Nephron progenitor cell (in vitro differentiated cells): Measurements from ENCODE around the gene MTFP1.

ENCODE experiments used
- DNase-seq: peaks from one replicate; pipeline ENCODE4 v3.0.0; 2021
- H3K27ac Mint-ChIP-seq: 2 replicates; pipeline ENCODE4 v1.8.0; 2021; ENCODE audit warnings: mild to moderate bottlenecking, moderate library complexity, mixed read lengths
- H3K27me3 Mint-ChIP-seq: 2 replicates; pipeline ENCODE4 v1.8.0; 2021; ENCODE audit warnings: mild to moderate bottlenecking, low read depth, mixed read lengths; ENCODE audit not compliant: poor library complexity
- H3K36me3 Mint-ChIP-seq: 2 replicates; pipeline ENCODE4 v1.8.0; 2021; ENCODE audit warnings: low read depth, mixed read lengths
- H3K4me1 Mint-ChIP-seq: 2 replicates; pipeline ENCODE4 v1.8.0; 2021; ENCODE audit warnings: mixed read lengths
- H3K4me3 Mint-ChIP-seq: 2 replicates; pipeline ENCODE4 v1.8.0; 2021; ENCODE audit warnings: mild to moderate bottlenecking, moderate library complexity, mixed read lengths
- H3K9me3 Mint-ChIP-seq: 2 replicates; pipeline ENCODE4 v1.8.0; 2021; ENCODE audit warnings: mild to moderate bottlenecking, moderate library complexity, mixed read lengths
- CTCF ChIP-seq: fragments of 200-600 bp; sonication (generic); IDR thresholded peaks from 2 replicates; pipeline ENCODE4 v1.5.0; 2021; ENCODE audit warnings: antibody characterized with exemption

The MTFP1 gene

DNA sequence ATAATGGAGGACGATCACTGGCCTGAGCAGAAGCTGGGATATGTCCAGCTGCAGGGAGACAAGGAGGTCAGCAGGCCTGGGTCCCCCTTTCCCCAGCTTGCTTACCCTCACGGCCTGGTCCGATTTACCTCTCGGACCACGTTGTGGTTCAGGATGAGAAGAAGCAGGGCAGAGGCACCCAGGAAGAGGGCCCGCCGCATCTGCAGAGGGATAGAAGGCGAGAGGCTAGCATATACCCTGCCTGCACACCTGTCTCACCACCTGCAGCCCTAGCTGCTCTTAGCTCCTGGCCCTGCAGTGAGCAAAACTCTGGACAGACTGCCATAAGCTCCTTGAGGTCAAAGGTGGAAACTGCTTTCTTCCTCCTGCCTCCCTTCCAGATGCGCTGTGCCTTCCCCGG, 39.6 kb upstream of the MTFP1 start:
- peaks cover 14% of the 10 kb centered on the region for H3K4me1 Mint-ChIP-seq
- H3K4me3 Mint-ChIP-seq, result peak overlapping the region; percentile 86
- no peak overlapping the region for H3K27ac Mint-ChIP-seq
- TF ChIP-seq CTCF, result no peak
- H3K27me3 Mint-ChIP-seq, result no peaks in the 10 kb centered on the region
- DNase-seq, result no peak
- H3K36me3 Mint-ChIP-seq, result no peaks in the 10 kb centered on the region
- H3K9me3 Mint-ChIP-seq, result peaks cover 21% of the 10 kb centered on the region

- TF ChIP-seq CTCF, result no peak
- Mint-ChIP-seq H3K4me1 (peaks cover 20% of the 10 kb centered on the region), H3K36me3 (no peaks in the 10 kb centered on the region), H3K27me3 (no peaks in the 10 kb centered on the region), H3K27ac (peak overlapping the region; percentile 45), H3K4me3 (peak overlapping the region; percentile 86), H3K9me3 (peaks cover 26% of the 10 kb centered on the region)
- DNase-seq, result no peak
Measured at GRCh38 chr22:30386608-30386959, 39.0 kb upstream of the MTFP1 start.

GRCh38 chr22:30386960-30387827, 38.4 kb upstream of the MTFP1 start, which contains the start of gene RNF215:
TSS of gene RNF215 (minus strand) at chr22:30387411. CDS start at chr22:30387313, 98 bp downstream.
- no peaks in the 10 kb centered on the region for H3K27me3 Mint-ChIP-seq
- H3K9me3 Mint-ChIP-seq, result peaks cover 27% of the 10 kb centered on the region
- peaks cover 26% of the 10 kb centered on the region for H3K4me1 Mint-ChIP-seq
- peak within 1 kb of the TSS; percentile 45 for H3K27ac Mint-ChIP-seq
- DNase-seq, result peak; percentile 93
- no peaks in the 10 kb centered on the region for H3K36me3 Mint-ChIP-seq
- peak within 1 kb of the TSS; percentile 86 for H3K4me3 Mint-ChIP-seq
- TF ChIP-seq CTCF, result peak; percentile 74

- no peak for DNase-seq
- peak overlapping the region; percentile 69 for H3K27ac Mint-ChIP-seq
- H3K4me1 Mint-ChIP-seq, result peaks cover 46% of the 10 kb centered on the region
- no peak overlapping the region for H3K4me3 Mint-ChIP-seq
- peak; percentile 29 for TF ChIP-seq CTCF
- H3K36me3 Mint-ChIP-seq, result no peaks in the 10 kb centered on the region
- H3K27me3 Mint-ChIP-seq, result peaks cover 16% of the 10 kb centered on the region
- H3K9me3 Mint-ChIP-seq, result peaks cover 27% of the 10 kb centered on the region
Measured at GRCh38 chr22:30390974-30391691, 34.4 kb upstream of the MTFP1 start.

- H3K4me3 Mint-ChIP-seq, result peak overlapping the region; percentile 47
- peaks cover 45% of the 10 kb centered on the region for H3K4me1 Mint-ChIP-seq
- H3K9me3 Mint-ChIP-seq, result peaks cover 23% of the 10 kb centered on the region
- H3K36me3 Mint-ChIP-seq, result no peaks in the 10 kb centered on the region
- TF ChIP-seq CTCF, result no peak
- peak overlapping the region; percentile 39 for H3K27ac Mint-ChIP-seq
- H3K27me3 Mint-ChIP-seq, result peaks cover 26% of the 10 kb centered on the region
- DNase-seq, result peak; percentile 46
Measured at GRCh38 chr22:30392661-30393321, 32.8 kb upstream of the MTFP1 start.
